ENCODE measurements around the gene PRDM15.

PRDM15 gene

DNA sequence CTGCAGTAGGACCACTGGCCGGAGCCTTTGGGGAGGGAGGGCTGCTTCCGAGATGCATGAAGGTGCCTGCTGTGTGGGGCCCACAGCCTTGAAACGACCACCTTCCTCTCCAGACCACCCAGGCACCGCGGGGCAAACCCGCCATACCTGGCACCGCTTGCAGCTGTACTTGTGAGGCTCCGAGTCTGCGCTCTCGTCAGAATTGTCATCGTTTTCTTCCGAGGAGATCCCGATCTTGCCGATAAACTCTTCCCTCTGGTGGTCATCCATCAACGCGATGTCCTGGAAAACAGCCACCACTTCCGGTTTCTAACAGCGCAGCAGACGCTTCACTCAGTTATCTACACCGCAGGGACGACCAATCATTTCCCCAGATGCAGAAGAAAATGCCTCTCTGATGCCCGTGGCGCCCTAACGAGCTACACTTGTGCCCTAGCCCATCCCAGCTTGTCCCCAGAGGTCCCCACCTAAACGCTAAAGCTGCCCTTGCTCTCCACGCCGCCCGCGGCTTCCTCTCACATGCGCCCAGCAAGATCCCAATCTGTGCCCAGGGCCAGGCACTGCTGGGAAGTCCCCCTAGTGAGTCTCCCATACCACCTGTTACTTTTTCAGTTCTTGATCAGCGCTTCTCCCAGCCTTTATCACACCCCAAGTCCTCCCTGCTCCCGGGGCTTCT lies 57.2 kb downstream of the PRDM15 start:
- no peak for FAIRE-seq

DNA sequence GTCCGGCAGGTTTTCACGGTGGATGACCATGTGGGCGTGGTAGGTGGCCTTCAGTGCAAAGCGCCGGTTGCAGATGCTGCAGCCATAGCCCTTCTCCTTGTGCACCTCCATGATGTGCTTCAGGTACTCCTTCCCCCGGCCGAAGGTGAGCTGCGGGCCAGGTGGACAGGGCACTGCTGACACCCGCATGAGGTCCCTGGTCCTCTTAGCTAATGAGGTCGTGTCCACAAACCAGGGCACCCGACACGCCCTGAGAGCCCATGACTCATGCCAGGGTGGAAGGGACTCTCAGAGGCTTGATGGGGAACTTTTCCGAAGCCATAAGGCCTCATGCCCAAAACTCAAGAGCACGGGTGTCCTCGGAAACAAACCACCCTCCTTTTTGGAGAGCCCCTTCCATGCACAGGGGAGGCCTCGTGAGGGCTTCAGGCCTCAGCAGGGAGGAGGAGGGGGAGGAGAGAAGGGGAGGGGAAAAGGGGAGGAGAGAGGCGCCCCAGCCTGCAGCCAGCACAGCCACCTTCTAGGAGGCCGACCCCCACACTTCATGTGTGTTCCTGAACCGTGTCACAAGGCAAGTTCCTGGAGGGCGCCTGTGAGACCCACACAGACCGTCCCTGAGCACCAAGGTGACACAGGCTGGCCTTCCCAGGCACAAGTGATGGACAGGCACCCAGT lies 57.9 kb downstream of the PRDM15 start:
- FAIRE-seq = no peak

DNA sequence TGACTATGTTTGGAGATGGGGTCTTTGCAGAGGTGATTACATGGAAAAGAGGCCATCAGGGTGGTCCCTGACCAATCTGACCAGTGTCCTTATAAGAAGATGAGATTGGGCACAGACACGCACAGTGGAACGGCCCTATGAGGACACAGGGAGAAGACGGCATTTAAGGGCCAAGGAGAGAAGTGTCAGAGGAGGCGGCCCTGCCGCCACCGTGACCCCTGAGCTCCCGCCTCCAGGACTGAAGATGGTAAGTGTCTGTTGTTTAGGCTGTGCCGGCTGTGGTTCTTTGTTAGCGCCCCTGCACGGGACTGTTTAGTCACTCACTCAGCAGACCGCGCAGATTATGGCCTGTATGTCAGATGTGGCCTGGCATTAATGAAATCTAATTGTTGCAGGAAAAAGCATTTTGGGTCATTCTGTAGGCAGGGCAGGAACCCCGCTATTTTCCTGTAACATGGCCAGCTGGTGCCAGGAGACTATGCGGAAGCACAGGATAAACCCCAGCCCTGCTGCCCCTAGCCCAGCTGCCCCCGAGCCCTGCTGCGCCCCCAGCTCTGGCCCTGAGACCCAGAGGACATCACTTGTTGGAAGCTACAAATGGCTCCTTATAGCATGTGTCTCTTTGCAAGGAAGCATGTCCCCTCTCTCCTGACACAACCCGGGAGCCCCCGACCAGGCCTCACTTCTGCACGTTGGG lies 58.6 kb downstream of the PRDM15 start:
- FAIRE-seq = no peak

- FAIRE-seq = no peak
These were observed 59.3 kb downstream of the PRDM15 start for GRCh38 chr21:41819856-41820281.

DNA sequence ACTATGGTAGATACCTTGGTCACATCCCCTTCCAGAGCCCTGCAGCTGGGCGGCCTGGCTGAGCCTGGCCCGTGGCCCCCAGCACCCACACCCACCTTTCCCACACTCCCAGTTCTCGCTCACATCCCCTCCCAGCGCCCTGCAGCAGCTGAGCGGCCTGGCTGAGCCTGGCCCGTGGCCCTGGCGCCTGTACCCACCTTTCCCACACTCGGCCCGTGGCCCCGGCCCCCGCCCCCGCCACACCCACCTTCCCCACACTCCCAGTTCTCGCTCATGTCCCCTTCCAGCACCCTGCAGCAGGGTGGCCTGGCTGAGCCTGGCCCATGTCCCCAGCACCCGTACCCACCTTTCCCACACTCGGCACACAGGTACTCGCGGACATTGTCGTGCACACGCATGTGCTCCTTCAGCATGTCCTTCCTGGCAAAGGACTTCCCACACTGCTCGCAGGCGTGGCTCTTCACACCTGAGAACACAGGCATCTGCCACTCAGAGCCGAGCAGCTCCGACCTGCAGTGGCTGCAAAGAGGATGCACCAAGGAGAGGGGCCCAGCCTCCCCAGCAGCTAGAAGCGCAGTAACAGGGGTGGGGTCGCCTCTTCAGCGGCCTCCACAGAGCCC lies 59.8 kb downstream of the PRDM15 start:
- no peak for FAIRE-seq

GRCh38 chr21:41817877-41818855 lies 61.0 kb downstream of the PRDM15 start:
- no peak for FAIRE-seq

DNA sequence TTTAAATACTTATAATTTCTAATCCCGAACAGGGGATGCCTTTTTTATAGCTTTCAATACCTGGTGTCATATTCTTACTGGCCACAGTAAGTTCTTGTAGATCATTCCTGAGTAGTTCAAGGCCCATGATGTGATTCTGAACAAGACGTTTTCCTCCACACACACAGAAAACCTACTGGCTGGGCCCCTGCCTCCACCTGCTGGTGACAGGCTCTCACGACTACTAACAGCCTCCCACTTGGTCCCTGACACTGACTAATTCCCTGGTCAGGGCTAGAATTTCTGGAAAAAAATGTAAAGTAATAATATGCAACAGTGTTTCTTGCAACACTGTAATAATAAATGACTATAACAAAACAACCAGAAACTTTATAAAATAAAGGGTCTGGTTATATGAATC lies 61.9 kb downstream of the PRDM15 start:
- FAIRE-seq = no peak

GRCh38 chr21:41816583-41817165 lies 62.5 kb downstream of the PRDM15 start:
- FAIRE-seq = no peak

DNA sequence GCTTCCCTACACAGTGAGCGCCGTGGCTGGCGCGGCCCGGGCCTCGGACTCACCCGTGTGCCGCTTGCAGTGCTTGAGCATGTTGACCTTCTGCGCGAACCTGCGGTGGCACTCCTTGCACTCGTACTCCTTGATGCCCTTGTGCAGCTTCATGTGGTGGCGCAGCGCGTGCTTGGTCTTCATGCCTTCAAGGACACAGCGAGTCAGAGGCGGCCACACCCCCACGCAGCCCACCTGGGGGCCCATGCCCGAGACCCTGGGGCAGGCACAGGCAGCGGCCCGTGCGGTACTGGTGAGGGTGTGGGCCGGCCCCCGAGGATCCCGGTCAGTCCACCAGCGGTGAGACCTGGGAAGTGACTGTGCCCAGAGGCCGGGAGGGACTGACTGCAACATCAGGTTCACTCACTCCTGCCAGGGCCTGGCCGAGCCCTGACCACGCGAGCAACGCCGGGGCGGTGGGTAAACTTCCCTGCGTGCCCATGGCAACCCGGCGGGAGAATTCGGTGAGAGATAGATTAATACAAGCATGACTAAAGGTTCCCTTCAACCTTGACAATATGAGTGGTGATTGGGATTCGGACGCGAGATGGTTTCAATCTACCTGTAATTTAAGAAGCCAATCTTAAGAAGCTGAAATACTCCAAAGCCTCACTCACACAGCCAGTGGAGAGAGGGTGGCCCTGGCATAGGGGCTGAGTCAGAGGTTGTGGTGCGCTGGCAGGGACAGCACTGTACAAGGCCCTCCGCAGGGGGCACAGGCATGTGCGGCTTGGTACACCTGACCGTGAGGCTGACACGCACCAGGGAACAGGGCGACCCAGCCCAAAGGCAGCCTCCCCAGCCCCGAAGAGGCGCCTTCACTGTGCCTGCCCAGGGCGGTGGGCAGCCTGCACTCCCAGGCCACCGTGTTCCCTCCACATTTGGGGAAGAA lies 63.2 kb downstream of the PRDM15 start:
- FAIRE-seq = no peak

DNA sequence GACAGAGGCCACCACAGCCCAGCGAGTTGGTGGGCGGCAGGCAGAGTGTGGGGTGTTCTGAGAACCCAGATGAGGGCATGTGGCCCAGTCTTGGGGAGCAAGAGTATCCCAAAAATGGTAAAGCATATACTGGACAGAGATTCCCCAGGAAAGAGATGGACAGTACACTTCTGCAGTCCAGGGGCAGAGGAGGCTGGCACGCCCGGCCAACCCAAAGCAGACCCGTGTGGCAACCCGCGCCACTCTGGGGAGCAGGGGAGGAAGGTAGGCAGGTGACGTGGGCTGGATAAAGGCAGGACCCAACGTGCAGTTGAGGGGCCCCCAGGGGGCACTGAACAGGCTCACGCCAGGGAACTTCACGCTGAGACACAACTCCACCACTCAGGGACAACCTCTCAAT lies 65.9 kb downstream of the PRDM15 start:
- FAIRE-seq = no peak

- no peak for FAIRE-seq
These were observed 66.5 kb downstream of the PRDM15 start for GRCh38 chr21:41812679-41813078.

- no peak for FAIRE-seq
These were observed 68.6 kb downstream of the PRDM15 start for GRCh38 chr21:41810597-41810932.

GRCh38 chr21:41809891-41810596 lies 69.1 kb downstream of the PRDM15 start:
- no peak for FAIRE-seq

- no peak for FAIRE-seq
These were observed 70.3 kb downstream of the PRDM15 start for GRCh38 chr21:41808846-41809245.

DNA sequence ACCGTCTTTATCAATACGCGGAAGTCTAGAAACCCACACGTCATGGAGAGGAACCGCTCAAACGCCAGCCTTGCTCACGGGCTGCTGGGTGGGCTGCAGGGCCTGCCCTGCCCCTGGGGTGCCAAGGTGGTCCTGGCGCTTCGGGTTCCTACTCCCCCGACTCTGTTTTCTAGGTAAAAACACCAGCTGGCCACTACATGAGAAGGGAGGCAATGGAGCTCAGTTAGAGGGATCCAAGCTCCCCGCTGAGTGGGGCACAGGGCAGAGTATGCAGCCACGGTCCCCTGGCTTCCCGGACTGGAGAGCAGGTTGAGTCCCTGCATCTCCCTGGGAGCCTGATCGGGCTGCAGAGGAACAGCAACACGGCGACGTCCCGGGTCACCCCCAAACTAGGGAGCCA lies 71.0 kb downstream of the PRDM15 start:
- no peak for FAIRE-seq

GRCh38 chr21:41806773-41807172 lies 72.4 kb downstream of the PRDM15 start:
- FAIRE-seq = no peak

GRCh38 chr21:41805643-41806042 lies 73.5 kb downstream of the PRDM15 start:
- FAIRE-seq = no peak

GRCh38 chr21:41805038-41805437 lies 74.1 kb downstream of the PRDM15 start:
- FAIRE-seq = no peak

DNA sequence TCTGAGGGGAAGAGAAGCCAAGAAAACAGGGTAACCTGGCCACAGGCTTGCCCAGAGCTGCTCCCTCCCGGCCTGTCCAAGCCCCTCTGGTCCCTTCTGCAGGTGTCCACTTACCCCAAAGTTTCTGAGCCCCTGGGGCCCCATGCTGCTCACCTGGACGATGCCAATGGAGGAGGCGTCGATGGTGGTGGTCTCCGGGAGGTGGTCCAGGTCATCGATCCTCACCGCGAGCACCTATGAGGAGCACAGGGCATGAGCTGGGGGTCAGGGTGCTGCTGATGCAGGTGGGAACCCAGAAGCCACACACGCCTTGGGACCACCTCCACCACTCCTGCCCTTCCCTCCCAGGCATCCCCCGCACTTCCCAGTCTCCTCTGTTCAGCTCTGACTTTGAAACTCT lies 74.8 kb downstream of the PRDM15 start:
- FAIRE-seq = no peak

DNA sequence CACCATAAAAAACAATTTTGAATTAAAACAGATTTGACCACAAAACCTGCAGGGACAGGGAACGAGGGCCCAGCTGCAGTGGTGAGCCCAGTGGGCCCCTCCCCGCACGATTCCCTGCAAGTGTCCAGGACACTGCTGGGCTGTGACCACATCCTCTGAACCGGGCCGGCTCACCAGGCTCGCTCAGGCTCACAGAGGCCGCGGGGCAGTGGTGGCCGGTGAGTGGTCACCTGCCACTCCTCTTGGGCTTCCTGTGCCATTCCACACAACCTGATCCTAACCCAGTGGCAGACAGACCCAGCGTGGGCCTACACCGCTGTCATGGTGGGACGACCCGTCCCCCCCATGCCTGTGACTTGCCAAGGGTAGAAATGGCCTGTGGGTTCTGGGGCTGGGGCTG lies 75.8 kb downstream of the PRDM15 start:
- FAIRE-seq = no peak
